K562 (cell line): ENCODE results near the gene PIK3R2. TPM values are rescaled to one million over a fixed set of nuclear protein-coding genes. Genes with fewer than 3 reads are reported as not detected.

ENCODE experiments used
- ATAC-seq: fragments of 200-7000 bp; cut with Tn5 transposase; 3 replicates; pipeline ENCODE4 v1.9.1; 2020; ENCODE audit warnings: moderate library complexity
- BruUV-seq: library from RNA; stranded (reverse); fragments of 400-500 nt; replicated peaks from 2 replicates; lab custom pipeline; 2021; lab: Mats Ljungman, UMichigan
- CTCF ChIA-PET: fragments of 300-600 bp; formaldehyde crosslinking; extraction: SDS; loops from one replicate; lab custom pipeline; 2021; ENCODE audit warnings: low intra/inter-chr PET ratio; lab: Yijun Ruan, JAX
- POLR2A ChIA-PET: fragments of 300-600, 350-650 bp; sonication (Branson Sonifier 250); formaldehyde crosslinking; extraction: SDS; loops from one replicate; lab custom pipeline; 2021; ENCODE audit warnings: antibody characterized with exemption, inconsistent platforms; lab: Yijun Ruan, JAX
- DNase-seq, 4 experiments: peaks; one replicate each; pipeline versions ENCODE4 v3.0.0 to v3.0.0-alpha.2; 2011 to 2018; ENCODE audit warnings: low spot score in 3 of 4, mixed read lengths in 3 of 4; ENCODE audit errors: extremely low read depth in 1 of 4
- FAIRE-seq: peaks from 2 replicates; lab custom pipeline; 2011; peaks lifted over from hg19 to GRCh38; lab: Jason Lieb, UNC
- H2AFZ ChIP-seq: 2 replicates; pipeline ENCODE4 v1.6.0; 2011; ENCODE audit warnings: low read depth, low read length, control low read depth, inconsistent platforms
- H3K27ac ChIP-seq: fragments of 200-600 bp; 3 replicates; pipeline ENCODE4 v1.8.0; 2011; ENCODE audit warnings: low read depth, mild to moderate bottlenecking, control low read depth, inconsistent platforms, low read length, moderate library complexity, mixed read lengths; ENCODE audit errors: extremely low read depth
- H3K27me3 ChIP-seq, 2 experiments: fragments of 300-600 bp in 1 of 2; 2 replicates in 1 of 2; 3 replicates in 1 of 2; pipeline versions ENCODE4 v1.6.0 to v1.8.0; 2011; ENCODE audit warnings: inconsistent platforms in 2 of 2, low read length in 2 of 2, mild to moderate bottlenecking in 1 of 2, mixed read lengths in 1 of 2, moderate library complexity in 1 of 2; ENCODE audit not compliant: control insufficient read depth in 2 of 2, insufficient read depth in 2 of 2
- H3K36me3 ChIP-seq: fragments of 300-600 bp; 3 replicates; pipeline ENCODE4 v1.8.0; 2011; ENCODE audit warnings: mild to moderate bottlenecking, low read length, inconsistent platforms; ENCODE audit not compliant: control insufficient read depth, insufficient read depth
- H3K4me1 ChIP-seq, 2 experiments: fragments of 200-600 bp in 1 of 2; replicated peaks in 1 of 2; 2 replicates in 1 of 2; 3 replicates in 1 of 2; pipeline versions ENCODE4 v1.5.1 to v1.8.0; 2011; ENCODE audit warnings: inconsistent platforms in 2 of 2, low read length in 2 of 2, mild to moderate bottlenecking in 1 of 2, mixed read lengths in 1 of 2, moderate library complexity in 1 of 2; ENCODE audit not compliant: control insufficient read depth in 2 of 2, insufficient read depth in 2 of 2
- H3K4me2 ChIP-seq: 2 replicates; pipeline ENCODE4 v1.6.1; 2011; ENCODE audit warnings: low read length, control low read depth, inconsistent platforms, mixed read lengths; ENCODE audit not compliant: insufficient read depth
- H3K4me3 ChIP-seq: fragments of 200-600 bp; sonication (generic), shearing (Covaris generic); 2 replicates; pipeline ENCODE4 v1.5.1; 2016; ENCODE audit warnings: control low read depth, inconsistent platforms
- H3K79me2 ChIP-seq: fragments of 200-600 bp; 3 replicates; pipeline ENCODE4 v1.8.0; 2011; ENCODE audit warnings: low read length, inconsistent platforms; ENCODE audit not compliant: control insufficient read depth, insufficient read depth
- H3K9ac ChIP-seq, 2 experiments: 2 replicates each; pipeline versions ENCODE4 v1.6.0 to v1.6.1; 2011; ENCODE audit warnings: low read depth in 2 of 2, low read length in 2 of 2, control low read depth in 1 of 2, inconsistent platforms in 1 of 2, mild to moderate bottlenecking in 1 of 2, mixed read lengths in 1 of 2; ENCODE audit not compliant: insufficient read depth in 1 of 2
- H3K9me1 ChIP-seq: one replicate; pipeline ENCODE4 v1.6.0; 2011; ENCODE audit warnings: inconsistent platforms, mild to moderate bottlenecking, low read length, moderate library complexity; ENCODE audit not compliant: control insufficient read depth, insufficient read depth
- H3K9me3 ChIP-seq: replicated peaks from 2 replicates; pipeline ENCODE4 v1.5.1; 2011; ENCODE audit warnings: low read depth, low read length, inconsistent platforms; ENCODE audit not compliant: control insufficient read depth, insufficient read depth
- H4K20me1 ChIP-seq: replicated peaks from 2 replicates; pipeline ENCODE4 v1.6.1; 2011; ENCODE audit warnings: low read length, inconsistent platforms, mixed read lengths; ENCODE audit not compliant: control insufficient read depth, insufficient read depth
- BRD4 ChIP-seq: fragments of 200-600 bp; sonication (generic); IDR thresholded peaks from 2 replicates; pipeline ENCODE4 v1.6.1; 2017; ENCODE audit warnings: inconsistent platforms
- CBFA2T3 ChIP-seq: fragments of 450-650 bp; IDR thresholded peaks from 2 replicates; pipeline ENCODE4 v1.6.1; 2017
- ETS2 ChIP-seq: IDR thresholded peaks from 2 replicates; pipeline ENCODE4 v1.6.1; 2016; ENCODE audit warnings: borderline replicate concordance, missing genetic modification characterization, mild to moderate bottlenecking, moderate library complexity, missing compliant biosample characterization; ENCODE audit not compliant: poor library complexity, severe bottlenecking
- KHSRP ChIP-seq: fragments of 450-650 bp; IDR thresholded peaks from 2 replicates; pipeline ENCODE4 v1.6.1; 2017
- MECOM ChIP-seq: fragments of 250-450 bp; sonication (Bioruptor Pico); IDR thresholded peaks from 2 replicates; pipeline ENCODE4 v1.8.0; 2022; ENCODE audit warnings: inconsistent platforms
- PHB2 ChIP-seq: fragments of 450-650 bp; IDR thresholded peaks from 2 replicates; pipeline ENCODE4 v1.6.1; 2017; ENCODE audit warnings: low read depth
- TBP ChIP-seq: optimal IDR thresholded peaks from 2 replicates; pipeline ENCODE3; 2011; ENCODE audit warnings: low read depth, low read length, improper control_type of control experiment
- ZNF175 ChIP-seq: fragments of 200-800 bp; sonication (Bioruptor generic); IDR thresholded peaks from 2 replicates; pipeline ENCODE4 v1.6.1; 2016; ENCODE audit warnings: low read depth, mild to moderate bottlenecking, missing genetic modification characterization, missing compliant biosample characterization
- ZNF316 ChIP-seq: fragments of 450-650 bp; IDR thresholded peaks from 2 replicates; pipeline ENCODE4 v1.6.1; 2016
- WGBS: fragments of 100-300 bp; shearing (Covaris generic); methylation state at CpG from one replicate; pipeline ENCODE4 v1.1.6; 2016; ENCODE audit warnings: low coverage, mixed read lengths; ENCODE audit not compliant: insufficient coverage; ENCODE audit errors: missing lambda C conversion rate; 5-methylcytosine and 5-hydroxymethylcytosine counted together
- in situ Hi-C: fragments of 300-500 bp; cut with MboI; formaldehyde crosslinking; loops from 4 replicates; pipeline ENCODE4 v1.15.0; 2018; ENCODE audit warnings: inconsistent platforms, mixed read lengths
- intact Hi-C: fragments of 100-400 bp; cut with micrococcal nuclease; formaldehyde crosslinking; loops from 2 replicates; pipeline ENCODE4 v1.14.2; 2022
- polyA plus RNA-seq, 8 experiments: library from polyadenylated mRNA; depleted of rRNA in 4 of 8; stranded (reverse) in 5 of 8; unstranded in 3 of 8; fragments of >200 nt; fragmentation: Nextera tagmentation in 2 of 8; fragmentation: Illumina TruSeq in 1 of 8; extraction: Ambion mirVana in 2 of 8; extraction: Trizol in 1 of 8; gene quantifications; 2 replicates each; pipeline versions ENCODE4 v1.2.1 to v1.2.3, GENCODE V29; 2011 to 2014; ENCODE audit warnings: inconsistent platforms in 1 of 8, missing spikeins in 1 of 8
- total RNA-seq, 7 experiments: library from RNA; depleted of rRNA in 6 of 7; stranded (reverse); fragments of >200 nt in 6 of 7; fragmentation: Illumina TruSeq in 2 of 7; extraction: Trizol in 2 of 7; gene quantifications; 2 replicates each; pipeline versions ENCODE4 v1.2.1 to v1.2.3, GENCODE V29; 2011 to 2021; ENCODE audit warnings: low replicate concordance in 1 of 7
- TF ChIP-seq, protein P1 (sequence below): IDR thresholded peaks from 2 replicates; pipeline ENCODE4 v1.6.1; 2011; ENCODE audit not compliant: insufficient read length; ENCODE audit errors: extremely low read depth
- TF ChIP-seq, protein P2 (sequence below): sonication (generic); formaldehyde crosslinking; IDR thresholded peaks from 2 replicates; pipeline ENCODE4 v1.8.1; 2023; ENCODE audit warnings: missing genetic modification reagents, mild to moderate bottlenecking, borderline replicate concordance

Gene PIK3R2
- total and polyA plus RNA-seq, 9 of the 15 experiments (the other 6 are each of a cell fraction or from before 2014, with no cell fraction given) = 0.39 to 37.9 (median 5.3) TPM

DNA sequence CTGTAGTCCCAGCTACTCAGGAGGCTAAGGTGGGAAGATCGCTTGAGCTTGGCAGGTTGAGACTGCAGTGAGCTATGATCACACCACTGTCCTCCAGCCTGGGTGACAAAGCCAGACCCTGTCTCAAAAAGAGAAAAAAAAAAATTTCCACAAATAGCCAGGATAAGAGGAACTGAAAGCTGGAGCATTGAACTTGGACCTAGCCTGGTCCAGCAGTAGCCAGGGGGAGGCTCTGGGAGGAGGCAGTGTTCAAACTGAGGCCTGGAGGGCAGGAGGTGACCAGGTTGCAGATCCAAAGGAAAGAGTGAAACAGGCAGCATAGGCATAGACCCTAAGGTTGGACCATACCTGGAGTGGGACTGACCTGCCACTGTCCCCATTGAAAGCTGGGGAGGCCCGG lies 26.9 kb upstream of the PIK3R2 start:
- BruUV-seq = no TSS peak
- H3K9me3 ChIP-seq = no peaks in the 10 kb centered on the region
- POLR2A ChIA-PET = interaction anchor here (0.6 to 1.5 kb wide), 3 partner anchors 15 to 26 kb away, joined by 3 to 6 read pairs (median 4); no protein-coding TSS in a partner anchor
- H3K4me3 ChIP-seq = no peak overlapping the region
- H2AFZ ChIP-seq = no peak overlapping the region
- no peak overlapping the region for H3K27ac ChIP-seq
- FAIRE-seq = no peak
- no peak overlapping the region; a peak in 1 of 4 replicates for H3K9ac ChIP-seq
- intact Hi-C loops (no loop called here), in situ Hi-C loops (no loop called here)
- 100% methylated on average over 2 of the region's 2 CpGs for WGBS
- no peak for ATAC-seq
- 0 out of 2 replicates have a peak, but pooled peaks cover 4% of the 10 kb centered on the region for H4K20me1 ChIP-seq
- H3K79me2 ChIP-seq = no peaks in the 10 kb centered on the region
- no peaks in the 10 kb centered on the region for H3K27me3 ChIP-seq
- peaks cover 62% of the 10 kb centered on the region; the same call in 2 of the 3 replicates for H3K36me3 ChIP-seq
- DNase-seq = no peak
- peaks cover 0 to 13% of the 10 kb centered on the region in 2 experiments; a peak in 2 of 5 replicates for H3K4me1 ChIP-seq
- H3K4me2 ChIP-seq = no peak overlapping the region
- H3K9me1 ChIP-seq = no peaks in the 10 kb centered on the region
- CTCF ChIA-PET = no interaction called here
- no peak for TF ChIP-seq ZNF316
- no peak for TF ChIP-seq ETS2 (tag)
- no peak for TF ChIP-seq ZNF175
- TF ChIP-seq CBFA2T3 = no peak
- TF ChIP-seq PHB2 = no peak
- no peak for TF ChIP-seq TBP
- TF ChIP-seq, protein P1, sequence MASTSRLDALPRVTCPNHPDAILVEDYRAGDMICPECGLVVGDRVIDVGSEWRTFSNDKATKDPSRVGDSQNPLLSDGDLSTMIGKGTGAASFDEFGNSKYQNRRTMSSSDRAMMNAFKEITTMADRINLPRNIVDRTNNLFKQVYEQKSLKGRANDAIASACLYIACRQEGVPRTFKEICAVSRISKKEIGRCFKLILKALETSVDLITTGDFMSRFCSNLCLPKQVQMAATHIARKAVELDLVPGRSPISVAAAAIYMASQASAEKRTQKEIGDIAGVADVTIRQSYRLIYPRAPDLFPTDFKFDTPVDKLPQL = no peak
- TF ChIP-seq BRD4 = no peak
- TF ChIP-seq KHSRP = no peak
- TF ChIP-seq, protein P2, sequence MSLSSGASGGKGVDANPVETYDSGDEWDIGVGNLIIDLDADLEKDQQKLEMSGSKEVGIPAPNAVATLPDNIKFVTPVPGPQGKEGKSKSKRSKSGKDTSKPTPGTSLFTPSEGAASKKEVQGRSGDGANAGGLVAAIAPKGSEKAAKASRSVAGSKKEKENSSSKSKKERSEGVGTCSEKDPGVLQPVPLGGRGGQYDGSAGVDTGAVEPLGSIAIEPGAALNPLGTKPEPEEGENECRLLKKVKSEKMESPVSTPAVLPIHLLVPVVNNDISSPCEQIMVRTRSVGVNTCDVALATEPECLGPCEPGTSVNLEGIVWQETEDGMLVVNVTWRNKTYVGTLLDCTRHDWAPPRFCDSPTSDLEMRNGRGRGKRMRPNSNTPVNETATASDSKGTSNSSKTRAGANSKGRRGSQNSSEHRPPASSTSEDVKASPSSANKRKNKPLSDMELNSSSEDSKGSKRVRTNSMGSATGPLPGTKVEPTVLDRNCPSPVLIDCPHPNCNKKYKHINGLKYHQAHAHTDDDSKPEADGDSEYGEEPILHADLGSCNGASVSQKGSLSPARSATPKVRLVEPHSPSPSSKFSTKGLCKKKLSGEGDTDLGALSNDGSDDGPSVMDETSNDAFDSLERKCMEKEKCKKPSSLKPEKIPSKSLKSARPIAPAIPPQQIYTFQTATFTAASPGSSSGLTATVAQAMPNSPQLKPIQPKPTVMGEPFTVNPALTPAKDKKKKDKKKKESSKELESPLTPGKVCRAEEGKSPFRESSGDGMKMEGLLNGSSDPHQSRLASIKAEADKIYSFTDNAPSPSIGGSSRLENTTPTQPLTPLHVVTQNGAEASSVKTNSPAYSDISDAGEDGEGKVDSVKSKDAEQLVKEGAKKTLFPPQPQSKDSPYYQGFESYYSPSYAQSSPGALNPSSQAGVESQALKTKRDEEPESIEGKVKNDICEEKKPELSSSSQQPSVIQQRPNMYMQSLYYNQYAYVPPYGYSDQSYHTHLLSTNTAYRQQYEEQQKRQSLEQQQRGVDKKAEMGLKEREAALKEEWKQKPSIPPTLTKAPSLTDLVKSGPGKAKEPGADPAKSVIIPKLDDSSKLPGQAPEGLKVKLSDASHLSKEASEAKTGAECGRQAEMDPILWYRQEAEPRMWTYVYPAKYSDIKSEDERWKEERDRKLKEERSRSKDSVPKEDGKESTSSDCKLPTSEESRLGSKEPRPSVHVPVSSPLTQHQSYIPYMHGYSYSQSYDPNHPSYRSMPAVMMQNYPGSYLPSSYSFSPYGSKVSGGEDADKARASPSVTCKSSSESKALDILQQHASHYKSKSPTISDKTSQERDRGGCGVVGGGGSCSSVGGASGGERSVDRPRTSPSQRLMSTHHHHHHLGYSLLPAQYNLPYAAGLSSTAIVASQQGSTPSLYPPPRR (CRISPR knock-in tag) = no peak
- no peak for TF ChIP-seq MECOM (CRISPR knock-in tag)
